Endometrium (tissue), 2 donors: Measurements from ENCODE around the gene SH3RF3.

Source experiments
- FAIRE-seq: peaks from 2 replicates; lab custom pipeline; 2012; peaks lifted over from hg19 to GRCh38; lab: Jason Lieb, UNC
- donor health status: control.
- donor health status: control.

The SH3RF3 gene

DNA sequence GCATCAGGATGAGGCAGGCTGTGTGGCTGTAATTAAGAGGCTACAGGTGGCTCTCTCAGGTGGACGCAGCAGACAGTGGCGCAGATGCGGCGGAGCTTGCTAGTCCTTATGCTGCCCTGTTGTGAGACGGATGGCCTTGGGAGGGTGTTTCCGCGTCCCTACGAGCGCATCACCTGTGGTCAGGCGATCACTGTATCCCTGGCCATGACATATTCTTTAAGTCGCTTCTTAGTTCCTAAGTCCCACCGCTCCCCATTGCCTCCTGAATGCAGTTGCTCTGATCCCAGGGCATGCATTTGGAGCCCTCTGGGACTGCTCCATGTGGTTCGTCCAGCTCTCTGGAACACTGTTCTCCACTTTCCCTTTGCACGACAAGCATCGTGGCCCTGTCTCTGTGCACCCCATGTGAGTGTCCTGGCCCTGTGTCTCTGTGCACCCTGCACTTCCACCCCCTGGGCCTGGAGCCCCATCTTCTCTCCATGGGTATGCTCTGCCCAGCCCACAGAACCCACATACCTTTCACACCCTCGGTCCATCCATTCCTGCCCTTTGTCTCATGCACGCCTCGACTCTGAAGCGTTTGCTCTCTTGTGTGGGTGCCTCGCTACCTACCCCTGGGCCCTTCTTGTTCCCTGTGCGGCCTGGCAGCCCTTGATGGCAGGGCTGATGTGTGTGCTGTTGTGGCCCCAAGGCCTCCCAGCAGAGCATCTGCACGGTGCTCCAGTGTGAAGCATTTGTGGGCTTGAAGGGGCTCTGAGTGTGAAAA lies 74.4 kb downstream of the SH3RF3 start:
- no peak for FAIRE-seq

DNA sequence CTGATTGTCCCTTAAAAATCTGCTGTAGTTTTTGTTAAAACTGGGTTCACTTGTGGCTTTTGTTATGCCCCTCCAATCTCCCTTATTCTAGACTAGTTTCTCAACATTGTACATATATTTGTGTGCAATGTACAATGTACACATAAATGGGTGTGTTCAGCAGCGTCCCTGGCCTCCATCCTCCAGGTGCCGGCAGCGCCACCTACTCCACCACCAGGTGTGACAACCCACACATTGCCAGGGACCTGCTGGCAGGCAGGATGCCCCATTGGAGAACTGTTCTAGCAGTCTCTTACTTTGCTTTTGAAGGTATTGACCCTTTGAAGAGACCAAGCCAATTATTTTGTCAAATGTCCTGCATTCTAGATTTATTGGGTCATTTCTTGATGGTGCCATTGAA lies 75.4 kb downstream of the SH3RF3 start:
- FAIRE-seq: no peak

DNA sequence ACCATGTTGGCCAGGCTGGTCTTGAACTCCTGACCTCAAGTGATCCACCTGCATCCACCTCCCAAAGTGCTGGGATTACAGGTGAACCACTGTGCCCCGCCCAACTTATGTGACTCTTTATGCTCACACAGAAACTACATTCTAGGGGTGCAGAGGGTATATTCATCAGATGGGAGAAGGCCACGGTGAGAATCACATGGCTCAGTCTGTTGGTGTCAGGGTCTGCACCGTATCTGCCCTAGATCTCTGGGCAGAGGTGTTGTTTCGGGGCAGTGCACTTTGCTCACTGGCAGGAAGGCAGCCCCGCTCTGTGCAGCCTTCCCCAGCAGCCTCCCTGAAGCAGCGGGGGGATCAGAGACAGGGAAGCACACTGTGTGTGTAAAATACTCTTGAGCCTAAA lies 76.4 kb downstream of the SH3RF3 start:
- no peak for FAIRE-seq

DNA sequence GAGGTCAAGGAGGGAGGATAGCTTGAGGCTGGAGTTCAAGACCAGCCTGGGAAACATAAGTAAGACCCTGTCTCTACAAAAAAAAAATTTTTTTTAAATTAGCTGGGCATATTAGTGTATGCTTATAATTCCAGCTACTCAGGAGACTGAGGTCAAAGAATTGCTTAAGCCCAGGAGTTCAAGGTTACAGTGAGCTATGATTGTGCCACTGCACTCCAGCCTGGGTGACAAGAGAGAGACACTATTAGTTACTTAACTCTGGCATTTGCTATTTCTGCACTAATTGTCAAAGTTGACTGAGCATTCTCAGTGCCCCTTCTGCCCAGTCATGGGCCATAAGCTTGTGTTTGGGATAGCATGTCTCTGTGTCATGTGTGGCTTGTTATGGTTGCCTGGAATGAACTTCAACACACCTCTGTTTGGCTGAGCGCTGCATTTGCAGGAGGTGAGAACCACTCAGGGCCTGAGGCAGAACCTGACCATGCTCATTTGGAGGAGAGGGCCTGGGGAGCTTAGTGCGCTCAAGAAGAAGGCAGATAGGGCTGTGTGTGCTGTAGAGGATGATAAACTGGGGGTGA lies 77.7 kb downstream of the SH3RF3 start:
- FAIRE-seq: no peak

DNA sequence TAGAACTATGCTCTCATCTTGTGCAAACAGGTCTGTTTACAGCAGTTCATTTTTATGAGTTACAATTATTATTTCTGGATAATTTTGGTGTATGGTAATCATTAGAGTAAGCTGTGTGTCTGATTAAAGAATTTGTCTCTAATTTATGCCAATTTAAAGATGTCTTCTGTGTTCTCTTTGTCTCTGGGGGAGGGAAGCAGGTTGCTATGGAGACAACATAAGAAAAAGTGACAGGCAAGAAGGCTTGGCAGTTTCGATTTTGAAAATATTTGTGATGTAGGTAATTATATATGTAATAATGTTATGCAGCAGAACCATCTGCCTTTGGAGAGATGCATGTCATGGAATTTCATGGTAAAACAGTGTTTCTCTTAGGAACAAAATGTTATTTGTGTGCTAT lies 78.2 kb downstream of the SH3RF3 start:
- no peak for FAIRE-seq

DNA sequence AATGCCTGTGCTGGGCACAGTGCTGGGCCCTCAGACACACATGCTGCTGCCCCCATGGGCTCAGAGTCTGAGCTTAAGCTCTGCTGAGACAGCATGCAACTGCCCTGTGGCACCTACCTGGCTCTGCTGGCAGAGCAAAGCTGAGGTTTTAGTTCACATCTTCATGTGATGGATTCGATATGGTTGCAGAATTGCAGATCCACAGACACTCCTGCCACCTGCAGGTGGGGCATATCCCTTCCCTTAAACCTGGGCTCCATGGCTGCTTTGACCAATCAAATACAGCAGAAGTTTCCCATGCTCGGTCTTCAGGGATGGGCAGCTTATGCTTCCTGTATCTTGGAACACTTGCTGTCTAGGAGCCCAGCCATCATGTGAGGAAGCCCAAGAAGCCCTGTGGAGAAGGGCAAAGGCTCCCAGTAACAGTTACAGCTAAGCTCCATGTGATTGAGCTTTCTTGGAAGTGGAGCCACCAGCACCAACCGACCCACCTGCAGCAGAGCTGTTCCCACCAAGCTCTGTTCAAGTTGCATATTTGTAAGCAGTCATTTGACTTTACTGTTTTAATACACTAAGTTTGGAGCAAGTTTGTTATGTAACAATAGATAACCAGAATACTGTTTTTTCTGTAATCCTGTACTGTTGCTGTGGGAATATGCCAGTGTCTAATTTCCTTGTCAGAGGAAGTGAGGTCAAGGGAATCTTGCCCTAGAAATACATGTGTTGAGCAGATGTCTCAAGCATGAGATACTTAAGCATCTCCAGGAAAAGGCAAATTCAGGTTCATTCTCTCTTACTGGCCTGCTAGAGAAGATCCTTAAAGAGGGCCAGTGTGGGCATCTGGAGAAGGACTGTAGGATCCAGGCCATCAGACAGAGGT lies 79.3 kb downstream of the SH3RF3 start:
- FAIRE-seq: peak; percentile 50

DNA sequence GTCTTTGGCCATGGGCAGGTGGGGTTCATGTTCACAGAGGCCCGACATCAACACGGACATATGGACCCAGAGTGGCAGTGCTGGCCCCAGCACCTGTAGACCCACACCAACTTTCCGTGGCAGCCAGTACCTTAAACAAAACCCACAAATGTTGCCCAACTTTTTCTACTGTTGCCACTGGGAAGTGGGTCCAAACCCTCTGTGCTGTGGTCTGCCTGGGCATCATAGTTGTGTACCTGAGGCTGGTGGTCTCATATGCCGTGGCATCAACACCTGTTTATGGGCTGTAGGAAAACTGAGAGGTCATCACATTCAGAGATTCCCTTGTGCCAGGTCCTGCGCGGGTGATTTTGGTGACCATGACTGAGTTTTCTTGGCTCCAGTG lies 79.9 kb downstream of the SH3RF3 start:
- FAIRE-seq: no peak

DNA sequence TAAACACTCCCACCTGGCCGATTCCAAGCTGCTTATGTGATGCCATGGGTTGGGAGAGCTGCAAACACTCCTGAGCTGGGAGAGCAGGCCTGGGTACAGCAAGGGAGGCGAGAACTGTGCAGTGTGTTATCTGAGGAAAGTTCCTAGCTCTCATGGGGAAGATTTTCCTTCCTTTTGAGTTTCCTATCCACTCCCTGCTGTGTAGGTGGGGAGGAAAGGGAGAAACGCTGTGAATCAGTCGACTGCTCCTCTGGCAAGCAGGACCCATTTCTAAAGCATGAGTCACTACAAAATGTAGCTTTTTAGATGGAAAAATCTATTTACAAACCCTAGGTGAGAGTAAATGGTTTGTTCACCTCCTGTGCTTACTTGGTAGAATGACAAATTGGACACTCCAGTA lies 80.4 kb downstream of the SH3RF3 start:
- no peak for FAIRE-seq

DNA sequence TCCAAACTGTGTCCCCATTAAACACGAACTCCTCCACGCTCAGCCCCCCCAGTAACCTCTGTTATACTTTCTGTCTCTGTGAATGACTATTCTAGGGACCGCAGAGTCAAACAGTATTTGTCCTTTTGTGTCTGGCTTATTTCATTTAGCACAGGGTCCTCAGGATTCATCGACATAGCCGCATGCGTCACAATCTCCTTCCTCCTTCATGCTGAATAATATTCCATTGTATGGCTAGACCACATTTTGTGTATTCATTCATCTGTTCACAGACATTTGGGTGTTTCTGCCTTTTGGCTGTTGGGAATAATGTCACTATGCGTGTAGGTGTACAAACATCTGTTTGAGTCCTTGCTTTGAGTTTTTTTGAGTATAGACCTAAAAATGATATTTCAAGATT lies 80.9 kb downstream of the SH3RF3 start:
- no peak for FAIRE-seq

DNA sequence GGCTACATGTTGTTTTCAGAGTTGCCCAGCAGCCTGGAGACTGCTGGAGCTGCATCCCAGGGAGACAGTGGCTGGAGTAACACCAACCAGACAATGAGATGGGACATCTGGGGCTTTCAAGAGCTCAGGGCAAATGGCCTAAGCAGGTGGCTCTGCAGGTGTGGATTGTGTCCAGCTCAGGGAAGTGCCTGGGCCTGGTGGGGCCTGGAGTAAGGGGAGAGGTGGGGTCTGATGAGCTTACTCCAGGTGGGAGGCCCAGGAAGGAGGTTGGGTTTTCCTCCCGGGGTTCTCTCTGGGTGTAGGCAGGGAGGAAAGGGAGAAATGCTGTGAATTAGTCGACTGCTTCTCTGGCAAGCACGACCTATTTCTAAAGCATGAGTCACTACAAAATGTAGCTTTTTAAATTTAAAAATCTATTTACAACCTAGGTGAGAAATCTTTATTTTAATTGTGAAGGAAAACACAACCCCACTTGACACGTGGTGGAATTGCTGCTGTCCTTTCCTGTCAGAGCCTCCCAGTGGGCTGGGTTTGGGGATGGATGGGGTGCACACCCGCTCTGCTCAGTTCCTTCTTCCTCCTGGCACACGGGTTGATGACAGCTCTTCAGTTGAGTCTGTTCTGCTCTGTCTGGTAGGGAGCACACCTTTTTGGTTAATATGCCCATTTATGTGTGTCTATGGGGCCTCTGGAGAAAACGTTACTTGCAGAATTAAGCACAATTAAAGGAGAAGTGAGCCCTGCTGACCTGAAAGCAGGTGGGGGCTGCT lies 81.6 kb downstream of the SH3RF3 start:
- no peak for FAIRE-seq

DNA sequence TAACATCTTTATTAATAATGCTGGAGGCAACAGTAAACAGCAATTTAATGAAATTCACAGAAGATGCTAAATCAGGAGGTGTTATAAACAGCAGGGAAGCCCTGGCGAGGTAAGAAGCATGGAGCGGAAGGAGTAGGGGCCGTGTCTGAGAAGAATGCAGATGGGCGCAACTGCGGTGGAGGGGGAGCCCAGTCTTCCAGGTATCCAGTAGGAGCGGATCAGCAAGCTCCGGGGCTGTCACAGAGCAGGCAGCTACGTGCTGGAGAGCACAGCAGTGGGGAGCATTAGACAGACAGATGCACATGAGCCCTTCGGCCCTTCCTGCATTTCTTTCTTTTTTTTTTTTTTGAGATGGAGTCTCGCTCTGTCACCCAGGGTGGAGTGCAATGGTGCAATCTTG lies 82.3 kb downstream of the SH3RF3 start:
- no peak for FAIRE-seq

DNA sequence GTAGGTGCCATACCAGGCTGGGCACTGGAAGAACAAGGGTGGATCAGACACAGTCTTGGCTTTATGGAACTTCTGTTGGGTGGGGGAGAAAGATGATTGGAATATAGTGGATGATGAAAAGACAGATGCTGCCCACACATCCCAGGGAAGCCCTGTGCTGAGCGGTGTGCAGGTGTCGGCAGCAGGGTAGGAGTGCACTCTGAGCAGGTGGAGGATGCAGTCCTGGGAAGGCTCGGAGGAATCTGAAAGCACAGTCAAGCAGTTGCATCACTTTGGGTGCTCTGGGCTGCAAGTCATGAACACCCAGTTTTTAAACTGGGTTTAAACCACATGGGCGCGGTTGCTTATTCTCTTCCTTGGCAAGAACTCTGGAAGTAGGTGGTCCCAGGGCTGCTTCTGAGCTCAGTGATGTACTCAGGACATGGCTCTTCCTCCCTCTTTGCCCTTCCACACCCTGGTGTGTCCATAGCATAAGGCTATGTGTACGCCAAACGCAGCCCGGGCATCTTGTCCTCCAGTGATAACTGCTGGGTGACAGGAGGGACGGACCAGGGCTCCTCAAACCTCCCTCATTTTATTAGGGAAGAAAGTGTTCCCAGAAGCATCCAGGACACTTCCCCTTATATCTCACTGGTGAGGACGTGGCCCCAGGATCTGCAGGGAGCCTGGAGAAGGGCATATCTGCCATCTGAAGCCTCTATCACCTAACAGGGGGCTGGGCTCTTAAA lies 84.0 kb downstream of the SH3RF3 start:
- no peak for FAIRE-seq

DNA sequence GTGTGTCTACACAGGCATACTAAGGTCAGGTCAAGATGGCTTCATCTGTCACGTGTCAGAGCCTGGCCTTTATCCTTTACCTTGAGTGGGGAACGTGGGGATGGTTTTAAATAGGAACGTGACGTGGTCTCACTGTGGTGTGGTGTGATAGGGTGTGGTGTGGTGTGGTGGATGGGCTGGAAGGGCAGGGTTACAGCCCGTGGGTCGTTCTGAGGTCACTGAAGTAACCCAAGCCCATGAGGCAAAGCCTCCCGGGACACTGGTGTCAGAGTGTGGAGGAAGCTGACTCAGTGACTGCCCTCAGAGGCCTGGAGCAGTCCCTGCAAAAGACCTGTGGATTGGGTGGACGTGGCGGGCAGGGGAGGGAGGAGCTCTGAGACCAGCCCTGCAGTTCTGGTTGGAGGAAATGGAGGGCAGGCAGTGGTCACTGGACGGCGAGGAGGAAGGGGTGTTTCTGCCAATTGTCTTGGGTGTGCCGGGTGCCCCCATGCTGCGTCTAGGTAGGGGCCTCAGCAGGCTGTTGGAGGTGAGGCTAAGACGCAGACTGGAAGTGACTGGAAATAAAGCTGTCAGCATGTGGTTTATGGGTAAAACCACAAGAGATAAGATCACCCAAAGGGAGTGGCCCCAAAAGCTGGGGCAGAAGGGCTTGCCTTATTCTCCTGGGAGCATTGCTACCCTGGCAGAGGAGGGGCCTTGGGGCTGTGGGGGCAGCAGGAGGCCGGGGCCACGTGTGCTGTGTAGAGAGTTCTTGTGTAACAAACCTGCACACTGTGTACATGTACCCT lies 84.8 kb downstream of the SH3RF3 start:
- FAIRE-seq: no peak

DNA sequence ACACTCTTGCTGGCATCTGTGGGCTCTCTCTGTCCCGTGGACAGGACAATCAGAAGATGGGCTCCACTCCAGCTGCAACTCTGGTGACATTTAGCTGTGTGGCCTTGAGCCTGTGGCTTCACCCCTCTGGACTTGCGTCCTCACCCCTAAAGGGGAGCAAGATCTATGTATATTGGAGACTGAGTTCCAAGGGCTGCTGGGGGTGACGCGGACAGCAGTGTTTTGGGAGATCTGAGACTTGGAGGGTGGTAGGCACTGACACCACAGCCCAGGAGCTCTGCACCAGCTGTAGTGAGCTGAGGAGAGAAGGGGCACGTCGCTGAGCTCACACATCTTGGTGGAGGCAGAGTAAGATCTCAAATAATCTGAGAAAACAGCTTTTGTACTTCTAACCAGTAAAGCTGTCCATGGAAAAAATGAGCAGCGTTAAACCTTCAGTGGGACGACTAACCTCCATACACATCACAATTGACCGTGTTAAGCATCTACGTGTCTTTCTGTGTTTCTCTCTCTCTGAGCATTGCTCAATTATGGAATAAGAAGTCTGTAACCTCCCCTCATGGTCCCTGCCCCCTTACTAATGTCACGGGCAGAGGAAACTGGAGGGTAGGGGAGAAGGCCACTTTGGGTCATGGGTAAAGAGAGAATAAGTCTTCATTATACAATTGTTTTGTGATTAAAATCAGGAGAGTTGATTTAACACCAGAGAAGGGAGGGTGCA lies 85.8 kb downstream of the SH3RF3 start:
- FAIRE-seq: no peak

DNA sequence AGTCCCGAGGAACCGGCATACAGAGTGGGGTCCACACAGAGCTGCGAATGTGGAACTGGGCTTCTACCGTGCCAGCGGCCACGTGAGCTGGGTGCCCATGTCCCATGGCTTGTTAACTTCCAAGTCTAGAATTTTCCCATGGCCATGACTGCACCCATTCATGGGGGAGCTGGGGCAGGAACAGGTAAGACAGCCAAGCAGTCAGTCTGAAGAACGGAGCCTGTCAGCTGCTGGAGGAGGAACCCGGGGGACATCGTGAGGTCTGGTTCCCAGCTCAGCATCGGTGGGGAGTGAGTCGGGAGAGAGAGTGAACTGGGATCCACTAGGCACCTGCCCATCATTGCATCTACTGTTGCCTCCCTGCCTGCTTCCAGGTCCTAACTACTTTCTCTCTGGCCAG lies 86.9 kb downstream of the SH3RF3 start:
- no peak for FAIRE-seq

DNA sequence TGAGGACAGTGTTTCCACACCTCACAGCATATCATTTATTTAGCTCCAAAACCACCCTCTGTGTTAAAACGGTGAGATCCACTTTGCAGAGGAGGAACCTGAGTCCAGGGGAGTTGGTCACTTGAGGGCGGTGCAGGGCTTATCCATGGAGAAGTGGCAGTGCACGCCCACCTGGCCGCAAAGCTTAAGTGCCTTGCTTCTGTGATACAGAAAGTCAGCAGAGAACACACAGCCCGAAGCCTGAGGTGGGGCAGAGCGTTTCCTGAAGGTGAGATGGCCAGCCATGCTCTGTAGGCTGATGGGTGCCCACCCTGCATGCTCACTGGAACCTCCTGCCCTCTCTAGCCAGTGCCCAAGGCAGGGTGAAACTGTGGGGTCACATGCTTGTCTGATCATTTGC lies 87.3 kb downstream of the SH3RF3 start:
- no peak for FAIRE-seq

DNA sequence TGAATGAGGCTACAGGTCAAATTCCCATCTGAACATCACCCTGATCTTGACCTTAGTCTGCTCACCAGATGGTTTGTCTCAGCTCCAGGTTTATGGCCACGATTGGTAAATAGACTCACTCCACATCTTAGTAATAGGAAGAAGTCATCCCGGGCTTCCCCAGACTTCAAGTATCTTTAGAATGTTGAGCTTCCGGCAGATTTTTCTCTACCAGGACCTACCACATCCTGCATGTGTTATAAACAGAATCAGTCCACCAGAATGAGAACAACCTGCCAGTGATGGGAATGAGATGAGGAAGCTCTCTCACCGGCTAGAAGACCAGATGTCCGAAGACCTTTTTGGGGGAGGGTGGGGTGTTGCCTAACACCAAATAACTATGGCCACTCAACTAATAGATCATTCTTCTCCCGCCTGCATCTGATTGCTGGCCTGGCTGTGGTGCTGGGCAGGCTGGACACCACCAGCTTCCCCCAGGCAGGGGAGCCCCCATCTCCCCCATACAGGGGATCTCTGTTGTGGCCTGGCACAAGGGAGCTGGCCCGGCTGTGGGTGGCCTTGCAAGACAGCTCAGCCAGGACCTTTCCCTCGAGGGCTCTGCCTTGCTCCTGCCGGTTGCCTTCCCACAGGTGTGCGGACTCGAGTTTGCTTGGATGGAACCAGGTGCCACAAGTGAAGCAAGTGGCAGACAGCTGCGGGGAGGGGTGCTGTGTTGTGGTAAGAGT lies 88.5 kb downstream of the SH3RF3 start:
- peak; percentile 50 for FAIRE-seq

DNA sequence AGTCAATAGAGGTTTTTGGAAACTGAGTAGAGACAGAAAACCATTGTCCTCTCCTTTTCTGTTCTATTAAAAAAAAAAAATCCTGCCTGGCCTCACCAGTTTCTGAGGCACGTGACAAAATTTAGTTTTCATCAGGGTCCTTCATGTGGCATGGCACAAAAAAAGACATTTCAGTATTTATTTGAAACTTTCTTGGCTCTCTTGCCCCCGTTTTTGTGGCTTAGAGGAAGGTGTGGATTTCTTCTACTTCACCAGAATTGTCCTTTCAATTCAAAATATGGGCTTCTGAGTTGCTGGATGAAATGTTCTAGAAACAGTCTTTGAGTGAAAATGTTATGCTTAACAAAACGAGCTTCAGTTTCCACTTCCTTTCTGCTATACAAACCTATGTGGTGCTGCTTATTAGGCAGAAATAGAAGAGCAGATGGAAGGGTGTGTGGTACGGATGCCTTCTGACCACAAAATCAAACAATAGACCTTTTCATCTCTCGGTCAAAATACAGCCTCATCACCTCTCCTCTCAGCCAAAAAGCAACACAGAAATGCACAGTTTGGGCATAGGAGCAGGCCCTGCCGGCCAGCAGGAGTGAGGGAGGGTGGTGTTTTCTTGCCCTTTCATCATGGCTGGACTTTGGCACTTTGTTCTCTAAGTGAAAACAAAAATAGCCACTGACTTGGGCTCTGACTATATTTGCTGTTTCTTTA lies 89.2 kb downstream of the SH3RF3 start:
- FAIRE-seq: no peak

DNA sequence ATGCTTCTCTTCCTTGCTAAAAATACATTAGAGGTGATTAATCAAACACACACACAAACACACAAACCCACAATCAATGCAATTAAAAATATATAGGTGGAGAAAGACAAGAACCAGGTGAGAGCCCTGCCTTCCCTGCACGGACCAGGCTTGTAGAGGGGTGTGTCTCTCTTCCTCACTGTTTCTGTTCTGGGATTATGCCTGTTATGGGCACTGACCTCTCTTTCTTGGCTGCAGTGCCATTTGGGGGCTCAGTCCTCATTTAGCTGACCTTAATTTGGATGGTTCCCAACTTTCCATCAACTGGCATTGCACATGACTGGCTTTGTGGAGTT lies 89.8 kb downstream of the SH3RF3 start:
- no peak for FAIRE-seq
